Large intestine (tissue), 3 donors: ENCODE measurements around the gene SPTB. TPM values are rescaled to one million over a fixed set of nuclear protein-coding genes. Genes with fewer than 3 reads are reported as not detected.

Source experiments
- DNase-seq, 2 donors: peaks; one replicate each; pipeline versions ENCODE4 v3.0.0 to v3.0.0-alpha.2; 2013
- H3K27ac ChIP-seq: one replicate; pipeline ENCODE4 v1.5.1; 2013; ENCODE audit warnings: low read length
- H3K27me3 ChIP-seq: 2 replicates; pipeline ENCODE4 v1.6.1; 2013; ENCODE audit warnings: low read length; ENCODE audit not compliant: control insufficient read depth, insufficient read depth
- H3K36me3 ChIP-seq: 2 replicates; pipeline ENCODE4 v1.6.1; 2013; ENCODE audit warnings: low read length; ENCODE audit not compliant: control insufficient read depth, insufficient read depth
- H3K4me1 ChIP-seq: one replicate; pipeline ENCODE4 v1.6.1; 2013; ENCODE audit warnings: low read length; ENCODE audit not compliant: control insufficient read depth, insufficient read depth
- H3K4me3 ChIP-seq: one replicate; pipeline ENCODE4 v1.5.1; 2013; ENCODE audit warnings: low read length
- H3K9me3 ChIP-seq: one replicate; pipeline ENCODE4 v1.6.1; 2013; ENCODE audit warnings: mild to moderate bottlenecking, low read depth, low read length, moderate library complexity; ENCODE audit not compliant: control insufficient read depth
- WGBS: methylation state at CpG from one replicate; pipeline ENCODE4 v1.1.5; 2013; ENCODE audit warnings: low lambda C conversion rate; ENCODE audit not compliant: insufficient coverage; 5-methylcytosine and 5-hydroxymethylcytosine counted together
- polyA plus RNA-seq: library from polyadenylated mRNA; unstranded; fragments of 120-200 nt; gene quantifications from one replicate; pipeline ENCODE4 v1.2.1, GENCODE V29; 2013

Gene SPTB
- polyA plus RNA-seq, 1 donor, result 2.9 TPM

GRCh38 chr14:64704743-64705380, 174.8 kb downstream of the SPTB start:
- no peaks in the 10 kb centered on the region for H3K9me3 ChIP-seq
- H3K27me3 ChIP-seq, result no peaks in the 10 kb centered on the region
- peak in 1 of 2 donors; percentile 64 for DNase-seq
- peak overlapping the region; percentile 84 for H3K4me3 ChIP-seq
- WGBS, result 0% methylated on average over 1 of the region's 51 CpGs
- H3K4me1 ChIP-seq, result peaks cover 55% of the 10 kb centered on the region
- peak overlapping the region; percentile 90 for H3K27ac ChIP-seq
- no peaks in the 10 kb centered on the region for H3K36me3 ChIP-seq

DNA sequence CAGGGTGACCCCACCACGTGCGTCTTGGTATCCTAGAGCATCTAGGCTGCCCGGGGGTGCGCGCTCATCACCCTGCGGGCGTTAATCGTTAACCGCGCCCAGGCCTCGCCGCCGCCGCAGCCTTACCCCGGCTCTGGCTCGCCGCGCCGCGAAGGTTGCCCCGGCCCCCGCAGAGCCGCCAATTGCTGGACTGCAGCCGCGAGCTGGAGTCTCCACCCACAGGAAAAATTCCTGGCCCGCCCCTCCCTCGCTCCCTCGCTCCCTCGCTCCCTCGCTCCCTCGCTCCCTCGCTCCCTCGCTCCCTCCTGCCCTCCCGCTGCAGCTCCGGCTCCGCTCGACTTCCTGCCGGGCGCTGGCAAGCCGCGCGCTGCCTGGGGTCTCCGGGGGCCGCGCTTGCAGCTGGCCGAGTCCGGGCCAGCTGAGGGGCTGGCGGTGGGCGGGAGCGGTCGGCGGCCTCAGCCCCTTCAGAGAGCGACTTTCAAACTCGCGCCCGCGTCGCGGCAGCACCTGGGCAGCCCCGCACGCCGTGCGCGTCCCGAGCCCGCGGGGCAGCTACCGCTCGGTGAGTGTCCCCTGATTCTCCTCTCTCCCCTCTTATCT, 175.5 kb downstream of the SPTB start, which contains the start of gene PLEKHG3:
PLEKHG3 (plus strand) TSS at position 282 of the 600 bp plus-strand sequence. CDS start 23,208 bp downstream, outside the sequence.
- H3K4me1 ChIP-seq, result peaks cover 55% of the 10 kb centered on the region
- peak; percentile 89 to 96 for DNase-seq
- no peaks in the 10 kb centered on the region for H3K27me3 ChIP-seq
- H3K9me3 ChIP-seq, result no peaks in the 10 kb centered on the region
- peak within 1 kb of the TSS; percentile 90 for H3K27ac ChIP-seq
- H3K4me3 ChIP-seq, result peak within 1 kb of the TSS; percentile 84
- no CpG with 5 or more reads among the region's 69 CpGs for WGBS
- no peaks in the 10 kb centered on the region for H3K36me3 ChIP-seq

DNA sequence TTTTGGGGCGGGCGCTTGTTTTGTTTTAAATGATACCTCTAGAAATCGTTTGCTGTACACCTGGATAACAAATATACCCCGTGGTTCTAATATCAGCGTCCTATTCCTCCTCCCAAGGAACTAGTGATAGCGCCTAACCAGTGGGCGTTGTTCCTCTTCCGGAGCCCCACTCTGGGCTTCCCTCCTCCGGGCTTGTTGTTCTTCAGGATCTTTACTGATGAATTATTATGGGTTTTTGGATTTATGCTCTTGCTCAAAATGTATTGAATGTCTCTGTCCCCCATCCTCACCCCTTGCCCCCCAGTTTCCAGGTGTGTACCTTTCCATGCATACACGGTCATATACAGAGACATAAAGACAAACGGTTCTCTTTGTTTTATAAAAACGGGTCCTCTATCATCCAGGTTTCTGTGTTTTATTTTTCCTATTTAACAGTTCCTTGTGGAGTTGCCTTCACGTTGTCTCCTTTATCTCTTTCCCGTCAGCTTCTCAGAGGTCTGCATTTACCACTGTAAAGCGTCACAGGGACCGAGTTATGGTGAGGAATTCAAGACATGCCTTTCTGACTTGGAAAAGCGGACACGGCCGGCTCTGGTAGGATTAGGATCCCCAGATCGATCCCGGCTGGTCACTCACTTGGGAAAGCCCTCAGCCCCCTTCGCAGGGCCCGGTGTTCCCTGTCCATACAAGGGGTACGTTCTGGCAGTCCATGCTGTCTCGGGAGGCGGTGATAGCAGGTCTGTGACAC, 176.1 kb downstream of the SPTB start:
- Histone ChIP-seq H3K4me1 (peaks cover 53% of the 10 kb centered on the region), H3K27me3 (no peaks in the 10 kb centered on the region)
- no CpG with 5 or more reads among the region's 26 CpGs for WGBS

GRCh38 chr14:64702493-64703394, 177.0 kb downstream of the SPTB start:
- Histone ChIP-seq H3K27me3 (no peaks in the 10 kb centered on the region), H3K4me1 (peaks cover 53% of the 10 kb centered on the region), H3K4me3 (peak overlapping the region; percentile 84)

More for the DNA sequence above, 176.1 kb downstream of the SPTB start:
- H3K36me3 ChIP-seq, result no peaks in the 10 kb centered on the region
- H3K9me3 ChIP-seq, result no peaks in the 10 kb centered on the region
- DNase-seq, result no peak
- H3K4me3 ChIP-seq, result peak overlapping the region; percentile 84
- peak overlapping the region; percentile 90 for H3K27ac ChIP-seq

GRCh38 chr14:64701660-64702059, 178.0 kb downstream of the SPTB start:
- no CpG with 5 or more reads among the region's 1 CpG for WGBS
- H3K4me3 ChIP-seq, result no peak overlapping the region
- no peaks in the 10 kb centered on the region for H3K9me3 ChIP-seq
- DNase-seq, result no peak
- peaks cover 3% of the 10 kb centered on the region for H3K27me3 ChIP-seq
- H3K36me3 ChIP-seq, result no peaks in the 10 kb centered on the region
- H3K4me1 ChIP-seq, result peaks cover 50% of the 10 kb centered on the region
- no peak overlapping the region for H3K27ac ChIP-seq

More at GRCh38 chr14:64702493-64703394, 177.0 kb downstream of the SPTB start:
- no peaks in the 10 kb centered on the region for H3K36me3 ChIP-seq
- H3K27ac ChIP-seq, result peak overlapping the region; percentile 90
- no peaks in the 10 kb centered on the region for H3K9me3 ChIP-seq
- DNase-seq, result peak in 1 of 2 donors; percentile 89
- 47% methylated on average over 3 of the region's 25 CpGs for WGBS

GRCh38 chr14:64700894-64701293, 178.8 kb downstream of the SPTB start:
- H3K4me3 ChIP-seq, result no peak overlapping the region
- no peak for DNase-seq
- no peaks in the 10 kb centered on the region for H3K36me3 ChIP-seq
- 80% methylated on average over 1 of the region's 4 CpGs for WGBS
- peaks cover 49% of the 10 kb centered on the region for H3K4me1 ChIP-seq
- peaks cover 3% of the 10 kb centered on the region for H3K27me3 ChIP-seq
- H3K27ac ChIP-seq, result no peak overlapping the region
- no peaks in the 10 kb centered on the region for H3K9me3 ChIP-seq

GRCh38 chr14:64700290-64700689, 179.4 kb downstream of the SPTB start:
- Histone ChIP-seq H3K4me3 (no peak overlapping the region), H3K4me1 (peaks cover 45% of the 10 kb centered on the region), H3K27ac (no peak overlapping the region), H3K36me3 (no peaks in the 10 kb centered on the region), H3K27me3 (peaks cover 3% of the 10 kb centered on the region), H3K9me3 (no peaks in the 10 kb centered on the region)
- no CpG with 5 or more reads among the region's 2 CpGs for WGBS
- DNase-seq, result no peak

GRCh38 chr14:64698903-64699302, 180.8 kb downstream of the SPTB start:
- Histone ChIP-seq H3K27ac (peak overlapping the region; percentile 70), H3K4me1 (peaks cover 45% of the 10 kb centered on the region), H3K4me3 (no peak overlapping the region), H3K27me3 (peaks cover 3% of the 10 kb centered on the region), H3K9me3 (no peaks in the 10 kb centered on the region), H3K36me3 (no peaks in the 10 kb centered on the region)
- no CpG with 5 or more reads among the region's 7 CpGs for WGBS
- DNase-seq, result peak; percentile 89 to 94

DNA sequence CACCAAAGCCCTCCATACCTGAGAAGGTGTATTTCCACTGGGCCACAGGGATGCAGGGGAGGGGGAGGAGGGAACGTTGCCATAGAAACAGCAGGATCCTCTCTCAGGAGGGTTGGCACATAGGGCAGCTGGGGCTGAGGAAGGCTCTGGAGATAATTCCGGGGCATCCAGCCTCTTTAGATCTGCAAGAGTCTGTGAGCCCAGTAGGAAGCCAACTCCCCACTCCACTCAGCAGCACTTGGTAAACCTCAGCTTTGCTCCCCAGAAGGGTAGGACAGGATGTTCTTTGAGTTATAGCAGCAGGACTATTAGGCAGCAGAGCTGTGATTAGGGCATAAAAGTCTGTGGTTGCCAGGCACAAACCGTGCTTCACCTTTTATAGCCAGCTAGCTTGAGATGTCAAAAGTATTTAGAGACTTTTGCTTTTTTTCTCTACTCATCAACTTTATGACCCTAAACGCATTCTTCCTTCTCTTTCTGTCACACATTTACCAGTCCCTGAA, 183.3 kb downstream of the SPTB start:
- peak overlapping the region; percentile 25 for H3K27ac ChIP-seq
- peak in 1 of 2 donors; percentile 68 for DNase-seq
- H3K36me3 ChIP-seq, result no peaks in the 10 kb centered on the region
- peaks cover 3% of the 10 kb centered on the region for H3K27me3 ChIP-seq
- H3K4me3 ChIP-seq, result no peak overlapping the region
- peaks cover 31% of the 10 kb centered on the region for H3K4me1 ChIP-seq
- 20% methylated on average over 1 of the region's 4 CpGs for WGBS
- no peaks in the 10 kb centered on the region for H3K9me3 ChIP-seq
